OCI-LY1 (cell line): ENCODE results near the gene AGPS.

Source experiments
- EZH2 ChIP-seq: fragments of 200-600 bp; sonication (generic), shearing (Covaris generic); IDR thresholded peaks from 2 replicates; pipeline ENCODE4 v1.8.0; 2017; ENCODE audit warnings: borderline replicate concordance, mixed run types, mild to moderate bottlenecking, antibody characterized with exemption, low read length, moderate library complexity, mixed read lengths
- TF ChIP-seq, protein P1 (sequence below): fragments of 200-600 bp; sonication (generic), shearing (Covaris generic); IDR thresholded peaks from 2 replicates; pipeline ENCODE4 v1.5.1; 2017; ENCODE audit warnings: mild to moderate bottlenecking, antibody characterized with exemption, low read length, moderate library complexity, mixed read lengths

DNA sequence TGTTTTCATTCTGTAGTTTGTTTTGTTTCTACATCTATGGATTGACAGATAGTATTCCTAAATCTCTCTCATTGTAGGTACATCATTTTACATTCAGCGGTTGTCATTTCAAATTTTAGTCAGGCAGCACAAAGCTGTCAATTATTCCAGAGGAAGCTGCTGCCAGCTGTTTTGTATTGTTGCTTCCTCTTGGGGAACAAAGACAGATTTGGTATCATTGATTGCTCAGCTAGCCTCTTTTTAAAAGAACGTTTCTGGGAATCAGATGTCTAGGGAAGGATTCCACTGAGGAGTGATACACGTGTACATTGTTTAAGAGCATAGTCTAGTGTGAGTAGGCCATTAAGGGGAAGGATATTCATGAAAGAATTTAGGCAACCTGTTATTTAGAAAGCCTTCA is 145.8 kb downstream of the AGPS start:
- no peak for TF ChIP-seq EZH2
- TF ChIP-seq, protein P1, sequence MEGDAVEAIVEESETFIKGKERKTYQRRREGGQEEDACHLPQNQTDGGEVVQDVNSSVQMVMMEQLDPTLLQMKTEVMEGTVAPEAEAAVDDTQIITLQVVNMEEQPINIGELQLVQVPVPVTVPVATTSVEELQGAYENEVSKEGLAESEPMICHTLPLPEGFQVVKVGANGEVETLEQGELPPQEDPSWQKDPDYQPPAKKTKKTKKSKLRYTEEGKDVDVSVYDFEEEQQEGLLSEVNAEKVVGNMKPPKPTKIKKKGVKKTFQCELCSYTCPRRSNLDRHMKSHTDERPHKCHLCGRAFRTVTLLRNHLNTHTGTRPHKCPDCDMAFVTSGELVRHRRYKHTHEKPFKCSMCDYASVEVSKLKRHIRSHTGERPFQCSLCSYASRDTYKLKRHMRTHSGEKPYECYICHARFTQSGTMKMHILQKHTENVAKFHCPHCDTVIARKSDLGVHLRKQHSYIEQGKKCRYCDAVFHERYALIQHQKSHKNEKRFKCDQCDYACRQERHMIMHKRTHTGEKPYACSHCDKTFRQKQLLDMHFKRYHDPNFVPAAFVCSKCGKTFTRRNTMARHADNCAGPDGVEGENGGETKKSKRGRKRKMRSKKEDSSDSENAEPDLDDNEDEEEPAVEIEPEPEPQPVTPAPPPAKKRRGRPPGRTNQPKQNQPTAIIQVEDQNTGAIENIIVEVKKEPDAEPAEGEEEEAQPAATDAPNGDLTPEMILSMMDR: no peak
